Measurements from ENCODE around the gene DLK2.
"Not testable (repeated sequence)": the region's sequence is repeated elsewhere in the genome, so short reads cannot be mapped to it uniquely, and the experiment has no call there.

Gene DLK2

GRCh38 chr6:43451939-43452338 lies 3.4 kb downstream of the DLK2 start:
- DNase-seq, result no peak

GRCh38 chr6:43451348-43451747 lies 4.0 kb downstream of the DLK2 start:
- DNase-seq, result no peak

- DNase-seq, result no peak
Measured at GRCh38 chr6:43450699-43451131, 4.6 kb downstream of the DLK2 start.

GRCh38 chr6:43448916-43449315 lies 6.4 kb downstream of the DLK2 start:
- DNase-seq, result no peak

- no peak for DNase-seq
Measured at GRCh38 chr6:43447604-43448003, 7.7 kb downstream of the DLK2 start.

- DNase-seq, result no peak
Measured at GRCh38 chr6:43445576-43445975, 9.8 kb downstream of the DLK2 start.

DNA sequence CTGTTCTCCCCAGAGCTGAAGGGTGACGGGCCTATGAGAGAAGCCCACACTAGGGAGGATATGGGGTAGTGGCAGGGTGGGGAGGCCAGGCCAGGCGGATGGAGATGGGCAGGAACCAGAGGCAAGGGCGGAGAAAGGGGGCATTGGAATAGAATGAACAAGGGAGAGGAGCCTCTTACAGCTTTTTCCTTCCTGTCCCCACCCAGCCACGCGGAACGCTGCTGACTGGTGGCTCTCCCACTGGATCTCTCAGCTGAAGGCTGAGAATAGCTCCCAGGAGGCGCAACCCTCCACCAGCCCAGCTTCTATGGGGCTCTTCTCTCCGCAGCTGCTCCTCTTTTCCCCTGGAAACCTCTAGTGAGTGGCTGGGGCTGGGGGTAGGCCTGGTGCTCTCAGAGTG lies 10.8 kb downstream of the DLK2 start:
- DNase-seq, result no peak

- no peak for DNase-seq
Measured at GRCh38 chr6:43444036-43444435, 11.3 kb downstream of the DLK2 start.

GRCh38 chr6:43442935-43443334 lies 12.4 kb downstream of the DLK2 start:
- DNase-seq, result no peak

DNA sequence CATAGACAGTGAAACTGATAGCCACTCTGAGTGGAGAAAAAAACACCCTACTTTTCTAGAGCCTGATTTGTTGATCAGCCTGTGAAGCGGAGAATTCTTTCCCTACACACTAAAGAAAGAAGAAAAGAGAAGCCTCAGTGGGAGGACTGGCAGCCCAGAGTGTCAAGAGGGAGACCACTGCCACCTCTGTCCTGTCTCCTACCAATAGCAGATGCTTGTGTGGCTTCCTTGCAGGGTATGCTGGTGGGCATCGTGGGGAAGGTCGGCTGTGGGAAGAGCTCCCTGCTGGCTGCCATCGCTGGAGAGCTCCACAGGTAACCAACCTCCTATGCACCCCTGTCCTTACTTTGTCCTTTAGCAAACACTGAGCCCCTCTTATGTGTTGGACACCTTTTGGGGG lies 17.6 kb downstream of the DLK2 start:
- DNase-seq, result no peak

DNA sequence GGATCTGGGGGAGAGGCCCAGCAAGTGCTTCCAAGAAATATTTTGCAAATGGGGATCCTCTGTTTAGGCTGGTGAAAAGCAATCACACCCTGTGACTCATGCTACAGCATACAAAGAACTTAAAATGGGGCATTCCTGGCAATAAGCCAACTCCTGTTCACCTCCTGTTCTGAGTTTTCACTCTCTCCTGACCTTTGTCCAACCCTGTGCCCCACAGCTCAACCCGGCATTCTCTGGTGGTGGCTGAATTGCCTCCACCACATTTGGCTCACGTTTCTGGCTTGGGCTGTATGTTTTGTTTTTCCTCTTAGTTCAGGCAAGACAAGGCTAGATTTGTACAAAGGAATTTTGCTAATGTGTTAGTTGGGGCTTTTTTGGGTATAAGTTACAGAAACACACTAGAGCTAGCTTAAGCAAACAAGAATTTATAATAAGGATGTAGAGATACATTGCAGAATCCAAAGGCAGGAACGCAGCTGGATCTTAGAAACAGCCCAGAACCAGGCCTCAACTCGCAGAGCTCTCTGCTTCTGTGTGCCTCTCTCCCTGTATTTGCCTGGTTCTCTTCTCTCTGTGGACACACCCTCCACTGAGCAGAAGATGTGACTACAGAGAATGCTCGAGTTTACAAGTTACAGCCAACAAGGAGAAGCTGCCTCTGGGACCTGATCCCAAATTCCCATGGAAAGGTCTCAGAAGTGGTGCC lies 18.6 kb downstream of the DLK2 start:
- no peak for DNase-seq

DNA sequence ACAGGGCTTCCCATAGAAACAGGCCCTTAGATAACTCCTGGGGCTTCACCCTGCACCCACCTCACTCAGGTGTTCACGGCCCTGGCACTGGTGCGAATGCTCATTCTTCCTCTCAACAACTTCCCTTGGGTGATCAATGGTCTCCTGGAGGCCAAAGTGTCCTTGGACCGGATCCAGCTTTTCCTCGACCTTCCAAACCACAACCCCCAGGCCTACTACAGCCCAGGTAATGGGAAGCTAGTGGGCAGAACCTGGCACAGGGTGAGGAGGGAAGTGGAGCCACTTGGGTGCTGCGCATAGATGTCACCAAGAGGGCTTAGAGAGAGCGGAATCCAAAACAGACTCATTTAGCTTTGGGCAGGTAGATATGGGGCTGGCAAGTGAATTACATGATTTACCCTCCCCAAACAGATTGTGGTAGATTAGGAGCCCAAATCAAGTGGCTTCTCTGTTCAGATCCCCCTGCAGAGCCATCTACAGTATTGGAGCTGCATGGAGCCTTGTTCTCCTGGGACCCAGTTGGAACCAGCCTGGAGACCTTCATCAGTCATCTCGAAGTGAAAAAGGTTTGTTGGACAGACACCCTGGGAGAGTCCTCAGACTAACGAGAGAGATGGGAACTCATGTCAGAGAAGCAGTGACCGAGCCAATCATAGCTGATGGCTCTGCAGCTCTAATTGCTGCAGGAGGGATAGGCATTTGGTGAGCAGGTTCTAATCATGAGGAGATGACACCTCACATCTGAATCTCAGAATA lies 19.5 kb downstream of the DLK2 start:
- DNase-seq, result no peak

GRCh38 chr6:43434943-43435342 lies 20.4 kb downstream of the DLK2 start:
- no peak for DNase-seq

- no peak for DNase-seq
Measured at GRCh38 chr6:43434001-43434840, 21.1 kb downstream of the DLK2 start.

GRCh38 chr6:43433148-43433547 lies 22.2 kb downstream of the DLK2 start:
- no peak for DNase-seq

DNA sequence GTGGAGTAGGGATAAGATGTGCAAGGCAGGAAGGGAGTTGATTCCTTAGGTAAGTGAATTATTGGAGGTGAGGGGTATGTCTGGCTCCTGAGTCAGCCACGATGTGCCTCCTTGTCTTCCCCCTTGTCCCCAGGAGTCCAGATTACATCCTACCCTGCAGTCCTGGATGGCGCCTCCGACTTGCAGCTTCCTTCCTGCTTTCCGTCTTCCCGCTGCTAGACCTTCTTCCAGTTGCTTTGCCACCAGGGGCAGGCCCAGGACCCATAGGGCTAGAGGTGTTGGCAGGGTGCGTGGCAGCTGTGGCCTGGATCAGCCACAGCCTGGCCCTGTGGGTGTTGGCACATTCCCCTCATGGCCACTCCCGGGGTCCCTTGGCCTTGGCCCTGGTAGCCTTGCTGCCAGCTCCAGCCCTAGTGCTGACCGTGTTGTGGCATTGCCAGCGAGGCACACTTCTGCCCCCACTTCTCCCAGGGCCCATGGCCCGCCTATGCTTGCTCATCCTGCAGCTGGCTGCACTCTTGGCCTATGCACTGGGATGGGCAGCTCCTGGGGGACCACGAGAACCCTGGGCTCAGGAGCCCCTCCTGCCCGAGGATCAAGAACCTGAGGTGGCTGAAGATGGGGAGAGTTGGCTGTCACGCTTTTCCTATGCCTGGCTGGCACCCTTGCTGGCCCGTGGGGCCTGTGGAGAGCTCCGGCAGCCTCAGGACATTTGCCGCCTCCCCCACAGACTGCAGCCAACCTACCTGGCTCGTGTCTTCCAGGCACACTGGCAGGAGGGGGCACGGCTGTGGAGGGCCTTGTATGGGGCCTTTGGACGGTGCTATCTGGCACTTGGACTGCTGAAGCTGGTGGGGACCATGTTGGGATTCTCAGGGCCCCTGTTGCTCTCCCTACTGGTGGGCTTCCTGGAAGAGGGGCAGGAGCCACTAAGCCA lies 23.1 kb downstream of the DLK2 start:
- no peak for DNase-seq

GRCh38 chr6:43428874-43429273 lies 26.5 kb downstream of the DLK2 start:
- DNase-seq, result no peak

DNA sequence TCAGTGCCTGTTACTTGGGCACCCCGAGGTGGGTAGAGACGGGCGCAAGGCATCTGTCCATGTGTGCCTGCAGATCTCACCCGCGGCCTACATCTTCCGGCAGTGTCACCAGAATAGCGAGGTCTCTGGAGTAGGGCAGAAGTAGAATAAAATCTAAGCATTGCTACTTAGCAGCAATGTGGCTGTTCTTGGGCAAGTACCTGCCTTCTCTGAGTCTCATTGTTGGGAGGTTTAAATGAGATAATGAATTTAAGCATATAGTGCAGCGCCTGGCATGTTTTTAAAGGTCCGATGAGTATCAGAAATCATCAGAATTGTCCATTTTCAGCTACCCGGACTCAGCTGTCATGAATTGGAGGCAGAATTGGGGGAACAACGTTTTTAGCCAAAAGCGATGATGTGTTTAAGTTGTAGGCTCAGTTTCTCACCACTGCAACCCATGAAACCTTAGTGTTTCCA lies 27.2 kb downstream of the DLK2 start:
- DNase-seq, result no peak

DNA sequence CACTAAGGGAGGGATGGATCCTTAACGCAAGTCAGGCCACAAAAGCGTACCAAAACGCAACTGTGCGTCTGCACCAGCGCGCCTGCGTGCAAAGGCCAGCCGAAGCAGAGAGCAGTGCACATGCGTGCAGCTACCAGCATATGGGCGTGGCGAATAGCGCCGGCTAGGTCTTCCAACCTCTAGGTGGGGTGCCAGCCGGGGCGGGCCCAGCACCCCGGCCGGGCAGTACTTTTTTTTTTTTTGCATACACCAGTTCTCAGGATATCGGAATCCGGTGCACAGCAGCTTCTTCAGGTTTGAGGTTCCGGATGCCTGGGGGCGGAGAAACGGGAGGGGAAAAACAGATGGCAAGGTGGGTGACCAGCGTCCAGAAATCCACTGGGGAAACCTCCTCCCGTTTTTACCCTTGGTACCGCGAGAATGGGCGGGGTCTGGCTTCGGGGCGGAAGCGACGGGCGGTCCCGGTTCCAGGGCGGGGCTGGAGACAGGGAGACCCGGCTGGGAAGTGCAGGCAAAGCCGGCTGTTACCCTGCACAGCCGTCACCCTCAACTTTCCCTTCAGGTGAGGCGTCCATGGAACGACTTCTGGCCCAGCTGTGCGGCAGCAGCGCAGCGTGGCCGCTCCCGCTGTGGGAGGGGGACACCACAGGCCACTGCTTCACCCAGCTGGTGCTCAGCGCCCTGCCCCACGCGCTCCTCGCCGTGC lies 27.8 kb downstream of the DLK2 start, which contains the start of gene ABCC10:
Gene ABCC10, plus strand, starts transcription at position 136 of the 706 bp plus-strand sequence. Its CDS starts 438 bp downstream, at position 574.
- DNase-seq, result peak; percentile 84 to 93

- DNase-seq, result no peak
Measured at GRCh38 chr6:43426928-43427405, 28.4 kb downstream of the DLK2 start.

GRCh38 chr6:43425083-43425482 lies 30.3 kb downstream of the DLK2 start:
- DNase-seq, result not testable (repeated sequence)
